K562 (cell line): ENCODE data around the gene KCNJ12. TPM values are rescaled to one million over a fixed set of nuclear protein-coding genes. Genes with fewer than 3 reads are reported as not detected.

ENCODE experiments used
- ATAC-seq: fragments of 200-7000 bp; cut with Tn5 transposase; 3 replicates; pipeline ENCODE4 v1.9.1; 2020; ENCODE audit warnings: moderate library complexity
- BruUV-seq: library from RNA; stranded (reverse); fragments of 400-500 nt; replicated peaks from 2 replicates; lab custom pipeline; 2021; lab: Mats Ljungman, UMichigan
- CTCF ChIA-PET: fragments of 300-600 bp; formaldehyde crosslinking; extraction: SDS; loops from one replicate; lab custom pipeline; 2021; ENCODE audit warnings: low intra/inter-chr PET ratio; lab: Yijun Ruan, JAX
- POLR2A ChIA-PET: fragments of 300-600, 350-650 bp; sonication (Branson Sonifier 250); formaldehyde crosslinking; extraction: SDS; loops from one replicate; lab custom pipeline; 2021; ENCODE audit warnings: antibody characterized with exemption, inconsistent platforms; lab: Yijun Ruan, JAX
- DNase-seq, 4 experiments: peaks; one replicate each; pipeline versions ENCODE4 v3.0.0 to v3.0.0-alpha.2; 2011 to 2018; ENCODE audit warnings: low spot score in 3 of 4, mixed read lengths in 3 of 4; ENCODE audit errors: extremely low read depth in 1 of 4
- FAIRE-seq: peaks from 2 replicates; lab custom pipeline; 2011; peaks lifted over from hg19 to GRCh38; lab: Jason Lieb, UNC
- H2AFZ ChIP-seq: 2 replicates; pipeline ENCODE4 v1.6.0; 2011; ENCODE audit warnings: low read depth, low read length, control low read depth, inconsistent platforms
- H3K27ac ChIP-seq: fragments of 200-600 bp; 3 replicates; pipeline ENCODE4 v1.8.0; 2011; ENCODE audit warnings: low read depth, mild to moderate bottlenecking, control low read depth, inconsistent platforms, low read length, moderate library complexity, mixed read lengths; ENCODE audit errors: extremely low read depth
- H3K27me3 ChIP-seq, 2 experiments: fragments of 300-600 bp in 1 of 2; 2 replicates in 1 of 2; 3 replicates in 1 of 2; pipeline versions ENCODE4 v1.6.0 to v1.8.0; 2011; ENCODE audit warnings: inconsistent platforms in 2 of 2, low read length in 2 of 2, mild to moderate bottlenecking in 1 of 2, mixed read lengths in 1 of 2, moderate library complexity in 1 of 2; ENCODE audit not compliant: control insufficient read depth in 2 of 2, insufficient read depth in 2 of 2
- H3K36me3 ChIP-seq: fragments of 300-600 bp; 3 replicates; pipeline ENCODE4 v1.8.0; 2011; ENCODE audit warnings: mild to moderate bottlenecking, low read length, inconsistent platforms; ENCODE audit not compliant: control insufficient read depth, insufficient read depth
- H3K4me1 ChIP-seq, 2 experiments: fragments of 200-600 bp in 1 of 2; replicated peaks in 1 of 2; 2 replicates in 1 of 2; 3 replicates in 1 of 2; pipeline versions ENCODE4 v1.5.1 to v1.8.0; 2011; ENCODE audit warnings: inconsistent platforms in 2 of 2, low read length in 2 of 2, mild to moderate bottlenecking in 1 of 2, mixed read lengths in 1 of 2, moderate library complexity in 1 of 2; ENCODE audit not compliant: control insufficient read depth in 2 of 2, insufficient read depth in 2 of 2
- H3K4me2 ChIP-seq: 2 replicates; pipeline ENCODE4 v1.6.1; 2011; ENCODE audit warnings: low read length, control low read depth, inconsistent platforms, mixed read lengths; ENCODE audit not compliant: insufficient read depth
- H3K4me3 ChIP-seq: fragments of 200-600 bp; sonication (generic), shearing (Covaris generic); 2 replicates; pipeline ENCODE4 v1.5.1; 2016; ENCODE audit warnings: control low read depth, inconsistent platforms
- H3K79me2 ChIP-seq: fragments of 200-600 bp; 3 replicates; pipeline ENCODE4 v1.8.0; 2011; ENCODE audit warnings: low read length, inconsistent platforms; ENCODE audit not compliant: control insufficient read depth, insufficient read depth
- H3K9ac ChIP-seq, 2 experiments: 2 replicates each; pipeline versions ENCODE4 v1.6.0 to v1.6.1; 2011; ENCODE audit warnings: low read depth in 2 of 2, low read length in 2 of 2, control low read depth in 1 of 2, inconsistent platforms in 1 of 2, mild to moderate bottlenecking in 1 of 2, mixed read lengths in 1 of 2; ENCODE audit not compliant: insufficient read depth in 1 of 2
- H3K9me1 ChIP-seq: one replicate; pipeline ENCODE4 v1.6.0; 2011; ENCODE audit warnings: inconsistent platforms, mild to moderate bottlenecking, low read length, moderate library complexity; ENCODE audit not compliant: control insufficient read depth, insufficient read depth
- H3K9me3 ChIP-seq: replicated peaks from 2 replicates; pipeline ENCODE4 v1.5.1; 2011; ENCODE audit warnings: low read depth, low read length, inconsistent platforms; ENCODE audit not compliant: control insufficient read depth, insufficient read depth
- H4K20me1 ChIP-seq: replicated peaks from 2 replicates; pipeline ENCODE4 v1.6.1; 2011; ENCODE audit warnings: low read length, inconsistent platforms, mixed read lengths; ENCODE audit not compliant: control insufficient read depth, insufficient read depth
- CHD1 ChIP-seq: fragments of 200-600 bp; sonication (generic); IDR thresholded peaks from one replicate; pipeline ENCODE4 v1.6.1; 2012; ENCODE audit warnings: mild to moderate bottlenecking, moderate library complexity, low read length, inconsistent platforms
- FIP1L1 ChIP-seq: fragments of 200-400 bp; formaldehyde crosslinking; IDR thresholded peaks from 2 replicates; pipeline ENCODE4 v1.6.1; 2018; ENCODE audit warnings: mild to moderate bottlenecking, low read depth, low read length; ENCODE audit not compliant: poor library complexity, severe bottlenecking
- MAFF ChIP-seq: IDR thresholded peaks from 2 replicates; pipeline ENCODE4 v1.6.1; 2012; ENCODE audit warnings: low read length, improper control_type of control experiment
- NR2C2 ChIP-seq, 2 experiments: fragments of 200-800 bp in 1 of 2; sonication (Bioruptor generic) in 1 of 2; sonication (generic) in 1 of 2; formaldehyde crosslinking in 1 of 2; IDR thresholded peaks; 2 replicates each; pipeline versions ENCODE4 v1.6.1 to v1.8.0; 2016 to 2022; ENCODE audit warnings: mild to moderate bottlenecking in 1 of 2, missing compliant biosample characterization in 1 of 2, missing genetic modification characterization in 1 of 2, missing genetic modification reagents in 1 of 2
- PURB ChIP-seq: sonication (generic); formaldehyde crosslinking; IDR thresholded peaks from 2 replicates; pipeline ENCODE4 v1.9.0; 2021; ENCODE audit warnings: low read depth, mild to moderate bottlenecking, missing genetic modification reagents
- TBP ChIP-seq: optimal IDR thresholded peaks from 2 replicates; pipeline ENCODE3; 2011; ENCODE audit warnings: low read depth, low read length, improper control_type of control experiment
- WGBS: fragments of 100-300 bp; shearing (Covaris generic); methylation state at CpG from one replicate; pipeline ENCODE4 v1.1.6; 2016; ENCODE audit warnings: low coverage, mixed read lengths; ENCODE audit not compliant: insufficient coverage; ENCODE audit errors: missing lambda C conversion rate; 5-methylcytosine and 5-hydroxymethylcytosine counted together
- in situ Hi-C: fragments of 300-500 bp; cut with MboI; formaldehyde crosslinking; loops from 4 replicates; pipeline ENCODE4 v1.15.0; 2018; ENCODE audit warnings: inconsistent platforms, mixed read lengths
- intact Hi-C: fragments of 100-400 bp; cut with micrococcal nuclease; formaldehyde crosslinking; loops from 2 replicates; pipeline ENCODE4 v1.14.2; 2022
- polyA plus RNA-seq, 8 experiments: library from polyadenylated mRNA; depleted of rRNA in 4 of 8; stranded (reverse) in 5 of 8; unstranded in 3 of 8; fragments of >200 nt; fragmentation: Nextera tagmentation in 2 of 8; fragmentation: Illumina TruSeq in 1 of 8; extraction: Ambion mirVana in 2 of 8; extraction: Trizol in 1 of 8; gene quantifications; 2 replicates each; pipeline versions ENCODE4 v1.2.1 to v1.2.3, GENCODE V29; 2011 to 2014; ENCODE audit warnings: inconsistent platforms in 1 of 8, missing spikeins in 1 of 8
- total RNA-seq, 7 experiments: library from RNA; depleted of rRNA in 6 of 7; stranded (reverse); fragments of >200 nt in 6 of 7; fragmentation: Illumina TruSeq in 2 of 7; extraction: Trizol in 2 of 7; gene quantifications; 2 replicates each; pipeline versions ENCODE4 v1.2.1 to v1.2.3, GENCODE V29; 2011 to 2021; ENCODE audit warnings: low replicate concordance in 1 of 7
- TF ChIP-seq, protein P1 (sequence below): IDR thresholded peaks from 2 replicates; pipeline ENCODE4 v1.6.1; 2016; ENCODE audit warnings: missing genetic modification characterization, missing compliant biosample characterization

KCNJ12 gene
- total and polyA plus RNA-seq, 9 of the 15 experiments (the other 6 are each of a cell fraction or from before 2014, with no cell fraction given), result 0.02 TPM; not detected in 8

GRCh38 chr17:21460358-21460757, 84.2 kb downstream of the KCNJ12 start:
- in situ Hi-C loops, result loop anchor here (5.0 kb wide), 1 partner anchor 52 kb away; no protein-coding TSS in a partner anchor
- no peaks in the 10 kb centered on the region for H3K9me1 ChIP-seq
- FAIRE-seq (no peak), DNase-seq (no peak), ATAC-seq (no peak)
- no peaks in the 10 kb centered on the region for H3K36me3 ChIP-seq
- BruUV-seq, result no TSS peak
- H3K27ac ChIP-seq, result no peak overlapping the region
- no peaks in the 10 kb centered on the region for H3K79me2 ChIP-seq
- H3K9me3 ChIP-seq, result no peaks in the 10 kb centered on the region
- H3K4me3 ChIP-seq, result no peak overlapping the region
- H3K9ac ChIP-seq, result no peak overlapping the region
- peaks cover 0 to 6% of the 10 kb centered on the region in 2 experiments; a peak in 1 of 5 replicates for H3K27me3 ChIP-seq
- intact Hi-C loops, result no loop called here
- 0% methylated on average over 6 of the region's 6 CpGs for WGBS
- H3K4me2 ChIP-seq, result no peak overlapping the region
- H2AFZ ChIP-seq, result no peak overlapping the region
- peaks cover 0 to 16% of the 10 kb centered on the region in 2 experiments; a peak in 4 of 5 replicates for H3K4me1 ChIP-seq
- ChIA-PET CTCF (no interaction called here), POLR2A (interaction anchor here (0.6 kb wide), 1 partner anchor 1046 kb away, joined by 3 read pairs; no protein-coding TSS in a partner anchor)
- TF ChIP-seq MAFF, result no peak
- TF ChIP-seq TBP, result no peak
- no peak for TF ChIP-seq FIP1L1
- TF ChIP-seq, protein P1, sequence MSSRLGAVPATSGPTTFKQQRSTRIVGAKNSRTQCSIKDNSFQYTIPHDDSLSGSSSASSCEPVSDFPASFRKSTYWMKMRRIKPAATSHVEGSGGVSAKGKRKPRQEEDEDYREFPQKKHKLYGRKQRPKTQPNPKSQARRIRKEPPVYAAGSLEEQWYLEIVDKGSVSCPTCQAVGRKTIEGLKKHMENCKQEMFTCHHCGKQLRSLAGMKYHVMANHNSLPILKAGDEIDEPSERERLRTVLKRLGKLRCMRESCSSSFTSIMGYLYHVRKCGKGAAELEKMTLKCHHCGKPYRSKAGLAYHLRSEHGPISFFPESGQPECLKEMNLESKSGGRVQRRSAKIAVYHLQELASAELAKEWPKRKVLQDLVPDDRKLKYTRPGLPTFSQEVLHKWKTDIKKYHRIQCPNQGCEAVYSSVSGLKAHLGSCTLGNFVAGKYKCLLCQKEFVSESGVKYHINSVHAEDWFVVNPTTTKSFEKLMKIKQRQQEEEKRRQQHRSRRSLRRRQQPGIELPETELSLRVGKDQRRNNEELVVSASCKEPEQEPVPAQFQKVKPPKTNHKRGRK (tag), result no peak
- no peak for TF ChIP-seq NR2C2 (CRISPR knock-in tag; IDR thresholded peaks at IDR 0.05)
- no peak for TF ChIP-seq NR2C2 (tag; IDR thresholded peaks at IDR 0.05)
- no peak for TF ChIP-seq PURB (CRISPR knock-in tag)
- no peak for TF ChIP-seq CHD1
- no peaks in the 10 kb centered on the region for H4K20me1 ChIP-seq
